ENCODE measurements around the gene NADK2. TPM values are rescaled to one million over a fixed set of nuclear protein-coding genes. Genes with fewer than 3 reads are reported as not detected.

The NADK2 gene
- total RNA-seq, 1 experiment from 2014 or later = 12.2 TPM

GRCh38 chr5:36177715-36178523 is 63.8 kb downstream of the NADK2 start:
- Histone ChIP-seq H3K79me2 (ENCODE audit: insufficient read depth, low read length) (no peaks in the 10 kb centered on the region), H2AK5ac (ENCODE audit: insufficient read length, low read length) (no peak overlapping the region), H2BK5ac (ENCODE audit: insufficient read length, low read length) (no peak overlapping the region), H4K20me1 (ENCODE audit: control insufficient read depth, insufficient read depth, insufficient read length) (no peaks in the 10 kb centered on the region), H4K91ac (ENCODE audit: insufficient read length, low read depth, low read length) (no peak overlapping the region), H3K4ac (ENCODE audit: low read depth, low read length) (no peak overlapping the region), H3K4me2 (ENCODE audit: insufficient read depth, insufficient read length, low read length) (no peak overlapping the region), H3K14ac (ENCODE audit: insufficient read depth, low read length) (no peak overlapping the region), H4K5ac (ENCODE audit: insufficient read length, low read depth, low read length) (no peak overlapping the region), H3K27me3 (ENCODE audit: insufficient read depth, low read length) (no peaks in the 10 kb centered on the region), H2BK12ac (ENCODE audit: insufficient read length, low read depth, low read length) (no peak overlapping the region), H3T11ph (ENCODE audit: low read length) (no peak overlapping the region), H2BK20ac (ENCODE audit: low read depth, low read length, poor library complexity, severe bottlenecking) (no peak overlapping the region), H2BK15ac (ENCODE audit: low read depth, low read length) (no peak overlapping the region), H3K56ac (ENCODE audit: insufficient read length, low read depth, low read length) (no peak overlapping the region), H3K79me1 (ENCODE audit: insufficient read depth, low read depth, low read length, poor library complexity, severe bottlenecking) (no peaks in the 10 kb centered on the region), H2BK120ac (ENCODE audit: low read depth, low read length, poor library complexity, severe bottlenecking) (no peak overlapping the region), H3K4me1 (ENCODE audit: insufficient read depth, low read length) (no peaks in the 10 kb centered on the region), H3K27ac (ENCODE audit: insufficient read length, low read depth, low read length) (no peak overlapping the region), H3K9ac (ENCODE audit: extremely low read depth, insufficient read length, low read length) (no peak overlapping the region), H3K9me3 (ENCODE audit: control insufficient read depth, low read depth, low read length) (no peaks in the 10 kb centered on the region), H4K8ac (replicated peaks; ENCODE audit: insufficient read length, low read depth, low read length) (no peak overlapping the region), H2AFZ (ENCODE audit: low read length) (no peak overlapping the region), H3K23me2 (ENCODE audit: insufficient read length, low read depth, low read length, poor library complexity, severe bottlenecking) (no peaks in the 10 kb centered on the region), H3K18ac (ENCODE audit: insufficient read length, low read depth, low read length) (no peak overlapping the region), H3K23ac (ENCODE audit: insufficient read length, low read depth, low read length) (no peak overlapping the region)
- WGBS (ENCODE audit: extremely low coverage, insufficient read length, low lambda C conversion rate) = no CpG with 5 or more reads among the region's 2 CpGs
- Mint-ChIP-seq H3K27me3 (ENCODE audit: low read depth) (no peaks in the 10 kb centered on the region), H3K36me3 (ENCODE audit: insufficient read depth in 1 of 3, low read depth in 3 of 3) (peaks cover 39 to 87% (median 80%) of the 10 kb centered on the region in 3 experiments), H3K4me3 (no peak overlapping the region), H3K27ac (no peak overlapping the region), H3K9me3 (no peaks in the 10 kb centered on the region), H3K4me1 (no peaks in the 10 kb centered on the region)
- DNase-seq = no peak
- TF ChIP-seq CTCF (conservative IDR thresholded peaks at IDR 0.05) = peak; percentile 43
